HL-60/S4 (cell line): ENCODE results near the gene FASN.

ENCODE experiments used
- in situ Hi-C: fragments of 300-500 bp; cut with MboI; formaldehyde crosslinking; loops from 2 replicates; pipeline ENCODE4 v1.14.3; 2022; ENCODE audit warnings: low sequenced_read_pairs

FASN gene

GRCh38 chr17:82031303-82031884 lies 66.6 kb downstream of the FASN start, which contains the start of gene RAC3:
Gene RAC3 (plus strand): TSS chr17:82031678. CDS start chr17:82031762, 84 bp downstream.
- in situ Hi-C loops, result loop anchor here (10.0 kb wide), 1 partner anchor 123 kb away; no protein-coding TSS in a partner anchor

- in situ Hi-C loops, result loop anchor here (10.0 kb wide), 1 partner anchor 124 kb away; no protein-coding TSS in a partner anchor
Measured at GRCh38 chr17:82030470-82031302, 67.3 kb downstream of the FASN start.

- in situ Hi-C loops, result loop anchor here (10.0 kb wide), 1 partner anchor 125 kb away; no protein-coding TSS in a partner anchor
Measured at GRCh38 chr17:82029990-82030469, 68.0 kb downstream of the FASN start.

- in situ Hi-C loops, result no loop called here
Measured at GRCh38 chr17:82029391-82029790, 68.6 kb downstream of the FASN start.

GRCh38 chr17:82028966-82029365 lies 69.1 kb downstream of the FASN start:
- in situ Hi-C loops, result no loop called here
